GM12801 (cell line): Measurements from ENCODE around the gene KCNAB1.

Experiments used
- CTCF ChIP-seq: IDR thresholded peaks from one replicate; pipeline ENCODE4 v1.5.1; 2011; ENCODE audit warnings: control low read depth; ENCODE audit not compliant: insufficient read length; ENCODE audit errors: extremely low read depth

KCNAB1 gene

GRCh38 chr3:156218353-156218744 lies 98.0 kb downstream of the KCNAB1 start:
- no peak for TF ChIP-seq CTCF

- TF ChIP-seq CTCF, result no peak
These were observed 106.5 kb downstream of the KCNAB1 start for GRCh38 chr3:156226676-156227420.

GRCh38 chr3:156227704-156228103 lies 107.3 kb downstream of the KCNAB1 start:
- TF ChIP-seq CTCF, result no peak

GRCh38 chr3:156230278-156230900 lies 110.0 kb downstream of the KCNAB1 start:
- TF ChIP-seq CTCF, result no peak

- no peak for TF ChIP-seq CTCF
These were observed 113.5 kb downstream of the KCNAB1 start for GRCh38 chr3:156233876-156234275.

GRCh38 chr3:156236556-156237260 lies 116.3 kb downstream of the KCNAB1 start:
- TF ChIP-seq CTCF, result no peak

GRCh38 chr3:156240642-156241041 lies 120.3 kb downstream of the KCNAB1 start:
- no peak for TF ChIP-seq CTCF
